Measurements from ENCODE around the gene PPP1R12C. TPM values are rescaled to one million over a fixed set of nuclear protein-coding genes. Genes with fewer than 3 reads are reported as not detected.

The PPP1R12C gene
- total RNA-seq, 1 donor from 2014 or later: 228 TPM

DNA sequence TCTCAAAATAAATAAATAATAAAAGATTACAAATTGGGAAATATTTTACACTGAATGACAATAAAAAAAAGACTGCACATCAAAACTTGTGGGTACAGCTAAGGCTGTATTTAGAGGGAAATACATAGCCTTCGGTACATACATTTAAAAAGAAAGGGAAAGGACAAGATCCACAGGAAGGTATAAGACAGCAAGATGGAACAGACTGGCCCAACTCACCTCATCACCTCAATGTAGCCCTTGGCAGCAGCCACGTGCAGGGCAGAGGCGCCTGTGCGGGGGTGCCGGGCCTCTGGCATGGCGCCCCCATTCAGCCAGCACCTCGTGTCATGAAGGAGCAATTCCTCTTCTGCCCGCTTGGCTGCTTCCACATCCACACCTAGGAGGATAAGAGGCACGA, 14.2 kb downstream of the PPP1R12C start:
- Histone ChIP-seq H3K36me3 (peaks cover 69% of the 10 kb centered on the region), H3K4me3 (no peak overlapping the region), H3K27ac (replicated peaks) (no peak overlapping the region), H3K4me1 (peaks cover 28% of the 10 kb centered on the region), H3K9me3 (replicated peaks) (peaks cover 7% of the 10 kb centered on the region), H3K27me3 (ENCODE audit: low read depth) (no peaks in the 10 kb centered on the region)
- intact Hi-C loops (cut with micrococcal nuclease): no loop called here
- DNase-seq: no peak
- TF ChIP-seq, protein P1, sequence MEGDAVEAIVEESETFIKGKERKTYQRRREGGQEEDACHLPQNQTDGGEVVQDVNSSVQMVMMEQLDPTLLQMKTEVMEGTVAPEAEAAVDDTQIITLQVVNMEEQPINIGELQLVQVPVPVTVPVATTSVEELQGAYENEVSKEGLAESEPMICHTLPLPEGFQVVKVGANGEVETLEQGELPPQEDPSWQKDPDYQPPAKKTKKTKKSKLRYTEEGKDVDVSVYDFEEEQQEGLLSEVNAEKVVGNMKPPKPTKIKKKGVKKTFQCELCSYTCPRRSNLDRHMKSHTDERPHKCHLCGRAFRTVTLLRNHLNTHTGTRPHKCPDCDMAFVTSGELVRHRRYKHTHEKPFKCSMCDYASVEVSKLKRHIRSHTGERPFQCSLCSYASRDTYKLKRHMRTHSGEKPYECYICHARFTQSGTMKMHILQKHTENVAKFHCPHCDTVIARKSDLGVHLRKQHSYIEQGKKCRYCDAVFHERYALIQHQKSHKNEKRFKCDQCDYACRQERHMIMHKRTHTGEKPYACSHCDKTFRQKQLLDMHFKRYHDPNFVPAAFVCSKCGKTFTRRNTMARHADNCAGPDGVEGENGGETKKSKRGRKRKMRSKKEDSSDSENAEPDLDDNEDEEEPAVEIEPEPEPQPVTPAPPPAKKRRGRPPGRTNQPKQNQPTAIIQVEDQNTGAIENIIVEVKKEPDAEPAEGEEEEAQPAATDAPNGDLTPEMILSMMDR (IDR thresholded peaks at IDR 0.05; ENCODE audit: borderline replicate concordance): no peak

DNA sequence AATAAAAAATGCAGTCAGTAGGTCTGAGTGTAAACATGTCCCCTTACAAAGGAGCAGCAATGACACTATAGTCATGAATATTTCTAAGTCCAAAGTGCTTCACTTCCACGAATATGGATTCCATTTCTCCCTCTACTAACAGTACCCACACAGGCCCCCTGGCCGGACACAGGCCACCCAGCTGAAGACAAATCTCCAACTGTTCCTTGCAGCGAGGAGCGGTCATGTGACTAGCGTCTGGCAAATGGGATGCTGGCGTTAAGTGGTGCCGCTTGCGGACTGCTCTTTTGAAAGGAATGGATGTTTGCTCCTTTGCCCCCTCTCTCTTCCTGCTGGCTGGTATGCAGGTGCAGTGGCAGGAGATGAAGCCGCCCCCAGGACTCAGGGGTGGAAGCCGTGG, 16.2 kb downstream of the PPP1R12C start:
- intact Hi-C loops (cut with micrococcal nuclease): no loop called here
- no peak for DNase-seq
- peaks cover 7% of the 10 kb centered on the region for H3K9me3 ChIP-seq (replicated peaks)
- peaks cover 29% of the 10 kb centered on the region for H3K4me1 ChIP-seq
- H3K27me3 ChIP-seq (ENCODE audit: low read depth): no peaks in the 10 kb centered on the region
- TF ChIP-seq, protein P1 (IDR thresholded peaks at IDR 0.05; ENCODE audit: borderline replicate concordance): no peak
- peaks cover 67% of the 10 kb centered on the region for H3K36me3 ChIP-seq
- no peak overlapping the region for H3K4me3 ChIP-seq
- H3K27ac ChIP-seq (replicated peaks): peak overlapping the region; percentile 74

DNA sequence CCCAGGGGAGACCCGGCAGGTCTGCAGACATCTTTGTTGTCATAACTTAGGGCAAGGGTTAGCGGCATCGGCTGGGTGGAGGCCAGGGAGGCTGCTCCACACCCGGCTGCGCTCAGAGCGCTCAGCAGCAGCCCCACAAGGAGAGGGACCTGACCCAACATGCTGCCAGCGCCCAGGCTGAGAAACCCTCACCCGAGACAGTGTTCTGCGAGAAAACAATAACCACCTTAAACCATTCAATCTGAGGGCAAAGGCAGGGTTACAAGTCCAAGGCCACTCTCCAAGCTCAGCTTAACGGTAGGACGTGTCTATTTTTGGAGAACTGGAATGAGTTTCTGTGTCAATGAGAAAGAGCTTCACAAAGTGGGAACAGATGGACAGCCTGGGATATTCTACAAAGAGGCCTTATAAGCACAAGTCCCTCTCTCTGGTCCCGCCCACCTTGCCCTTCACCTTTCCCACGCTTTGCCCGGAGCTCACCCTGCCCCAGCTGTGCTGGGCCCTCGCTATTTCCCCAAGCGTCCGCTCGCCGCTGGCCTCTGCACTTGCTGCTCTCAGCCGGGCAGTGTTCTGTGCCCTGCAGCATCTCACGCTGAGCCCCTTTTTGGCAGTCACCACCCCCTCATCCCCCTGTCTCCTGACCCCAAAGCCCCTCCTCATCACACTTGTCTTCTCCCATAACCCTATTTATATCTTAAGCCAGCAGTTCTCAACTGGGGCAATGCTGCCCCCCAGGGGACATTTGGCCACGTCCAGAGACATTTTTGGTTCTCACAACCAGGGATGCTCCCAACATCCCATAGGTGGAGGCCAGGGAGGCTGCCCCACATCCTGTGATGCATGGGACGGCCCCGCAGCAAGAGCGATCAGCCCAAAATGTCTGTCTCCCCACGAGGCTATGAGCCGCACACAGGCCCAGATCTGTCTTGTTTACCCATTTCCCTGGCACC, 17.6 kb downstream of the PPP1R12C start:
- H3K9me3 ChIP-seq (replicated peaks): peaks cover 7% of the 10 kb centered on the region
- DNase-seq: no peak
- TF ChIP-seq, protein P1 (IDR thresholded peaks at IDR 0.05; ENCODE audit: borderline replicate concordance): peak; percentile 32
- no peak overlapping the region for H3K4me3 ChIP-seq
- intact Hi-C loops (cut with micrococcal nuclease): no loop called here
- H3K27me3 ChIP-seq (ENCODE audit: low read depth): no peaks in the 10 kb centered on the region
- H3K4me1 ChIP-seq: peaks cover 29% of the 10 kb centered on the region
- peak overlapping the region; percentile 74 for H3K27ac ChIP-seq (replicated peaks)
- H3K36me3 ChIP-seq: peaks cover 77% of the 10 kb centered on the region

DNA sequence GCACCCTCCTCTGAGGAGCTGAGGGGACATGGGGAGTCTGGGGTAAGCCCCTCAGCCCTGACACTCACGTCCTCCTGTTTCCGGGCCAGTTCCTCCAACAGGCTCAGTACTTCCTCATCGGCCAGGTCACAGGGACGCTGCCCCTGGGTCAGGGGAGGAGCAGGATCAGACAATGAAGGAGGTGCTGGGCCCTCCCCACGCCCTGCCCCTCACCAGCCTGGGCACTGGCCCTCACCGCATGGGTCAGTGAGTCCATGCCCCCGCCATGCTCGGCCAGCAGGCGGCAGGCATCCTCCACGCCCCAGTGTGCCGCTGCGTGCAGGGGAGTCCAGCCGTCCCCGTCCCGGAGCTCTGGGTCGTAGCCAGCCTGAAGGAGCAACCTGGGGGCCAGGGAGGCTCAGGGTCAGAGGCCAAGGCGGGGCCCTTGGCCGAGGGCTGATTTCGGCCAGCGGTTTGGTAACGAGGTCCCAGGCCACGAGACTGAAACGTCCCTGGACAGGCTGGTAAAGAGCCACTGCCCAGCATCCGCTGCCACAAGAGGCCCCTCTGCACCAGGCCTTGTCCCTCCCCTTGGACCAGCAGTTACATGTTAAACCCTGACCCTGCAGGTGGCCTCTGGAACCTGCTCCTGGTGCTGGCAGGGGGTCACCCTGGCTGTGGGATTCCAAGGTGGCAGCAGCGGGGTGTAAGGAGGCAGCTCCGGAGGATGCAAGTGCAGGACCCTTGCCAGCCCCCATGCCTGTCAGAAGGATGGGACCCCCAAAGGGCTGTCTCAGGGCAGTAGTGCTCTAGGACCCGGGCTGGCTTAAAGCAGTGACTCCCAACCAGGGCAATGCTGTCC, 18.5 kb downstream of the PPP1R12C start:
- Histone ChIP-seq H3K9me3 (replicated peaks) (peaks cover 7% of the 10 kb centered on the region), H3K27me3 (ENCODE audit: low read depth) (no peaks in the 10 kb centered on the region), H3K27ac (replicated peaks) (peak overlapping the region; percentile 74), H3K4me1 (peaks cover 29% of the 10 kb centered on the region), H3K4me3 (no peak overlapping the region), H3K36me3 (peaks cover 84% of the 10 kb centered on the region)
- DNase-seq: no peak
- intact Hi-C loops (cut with micrococcal nuclease): no loop called here
- TF ChIP-seq, protein P1 (IDR thresholded peaks at IDR 0.05; ENCODE audit: borderline replicate concordance): peak; percentile 10

DNA sequence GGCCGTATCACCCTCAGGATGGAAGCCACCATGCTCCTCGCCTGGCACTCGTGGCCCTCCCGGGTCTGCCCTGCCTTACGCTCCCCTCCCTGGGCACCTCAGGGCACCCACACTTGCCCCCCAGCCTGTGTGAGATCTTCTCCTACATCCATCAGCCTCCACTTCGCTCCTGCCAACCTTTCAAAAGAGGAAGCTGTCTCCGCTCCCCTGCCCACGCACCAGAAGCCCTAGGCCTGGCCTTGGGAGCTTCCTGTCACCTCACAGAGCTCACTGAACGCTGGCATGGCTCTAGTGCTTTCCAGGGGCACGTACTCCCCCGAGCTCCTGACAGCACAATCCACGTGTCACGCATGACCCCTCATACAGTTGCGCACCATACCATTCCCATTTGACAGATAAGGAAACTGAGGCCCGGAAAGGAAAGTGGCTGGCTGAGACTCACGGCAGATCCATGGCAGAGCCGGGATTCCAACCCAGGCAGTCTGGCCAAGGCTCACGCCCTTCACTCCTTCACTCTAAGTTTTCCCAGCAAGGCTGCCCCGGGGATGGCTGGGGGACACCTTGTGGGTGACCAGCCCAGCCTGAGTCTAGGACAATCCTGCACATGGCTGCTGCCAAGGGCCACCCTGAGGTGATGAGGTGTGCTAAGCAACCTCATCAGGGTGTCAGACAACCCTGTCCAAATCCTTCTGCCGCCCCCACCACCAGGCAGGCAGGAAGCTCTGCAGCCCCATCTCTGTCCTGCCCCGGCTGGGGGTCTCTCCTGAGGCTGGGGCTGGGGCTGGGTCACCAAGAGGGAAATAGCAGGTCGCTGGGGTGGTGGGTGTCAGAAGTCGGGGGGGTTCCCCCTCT, 19.3 kb downstream of the PPP1R12C start:
- intact Hi-C loops (cut with micrococcal nuclease): no loop called here

More for the DNA sequence above, 19.3 kb downstream of the PPP1R12C start:
- Histone ChIP-seq H3K4me1 (peaks cover 29% of the 10 kb centered on the region), H3K9me3 (replicated peaks) (peaks cover 3% of the 10 kb centered on the region), H3K27ac (replicated peaks) (peak overlapping the region; percentile 74), H3K27me3 (ENCODE audit: low read depth) (no peaks in the 10 kb centered on the region), H3K36me3 (peaks cover 76% of the 10 kb centered on the region), H3K4me3 (no peak overlapping the region)
- DNase-seq: no peak
- TF ChIP-seq, protein P1 (IDR thresholded peaks at IDR 0.05; ENCODE audit: borderline replicate concordance): no peak

Data from left ventricle myocardium inferior (tissue), 1 donor.